Middle frontal gyrus (tissue), 1 donor: Measurements from ENCODE around the gene TTC28.
"Not testable (repeated sequence)": the region's sequence is repeated elsewhere in the genome, so short reads cannot be mapped to it uniquely, and the experiment has no call there.

ENCODE experiments used
- DNase-seq: peaks from one replicate; pipeline ENCODE4 v3.0.0-alpha.2; 2015; ENCODE audit warnings: low spot score; ENCODE audit errors: extremely low spot score

Gene TTC28

DNA sequence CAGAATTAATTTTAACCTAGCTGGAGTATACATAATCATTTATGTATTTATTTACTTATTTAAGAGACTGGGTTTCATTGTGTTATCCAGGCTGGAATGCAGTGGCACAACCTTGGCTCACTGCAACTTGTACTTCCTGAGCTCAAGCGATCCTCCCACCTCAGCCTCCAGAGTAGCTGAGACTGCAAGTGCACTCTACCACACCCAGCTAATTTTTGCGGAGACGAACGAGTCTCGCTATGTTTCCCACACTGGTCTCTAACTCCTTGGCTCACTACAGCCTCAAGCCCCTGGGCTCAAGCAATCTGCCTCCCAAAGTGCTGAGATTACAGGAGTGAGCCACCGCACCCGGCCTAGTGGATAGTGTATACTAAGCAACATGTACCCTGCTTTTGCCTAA lies 1.5 kb downstream of the TTC28 start:
- DNase-seq = not testable (repeated sequence)

DNA sequence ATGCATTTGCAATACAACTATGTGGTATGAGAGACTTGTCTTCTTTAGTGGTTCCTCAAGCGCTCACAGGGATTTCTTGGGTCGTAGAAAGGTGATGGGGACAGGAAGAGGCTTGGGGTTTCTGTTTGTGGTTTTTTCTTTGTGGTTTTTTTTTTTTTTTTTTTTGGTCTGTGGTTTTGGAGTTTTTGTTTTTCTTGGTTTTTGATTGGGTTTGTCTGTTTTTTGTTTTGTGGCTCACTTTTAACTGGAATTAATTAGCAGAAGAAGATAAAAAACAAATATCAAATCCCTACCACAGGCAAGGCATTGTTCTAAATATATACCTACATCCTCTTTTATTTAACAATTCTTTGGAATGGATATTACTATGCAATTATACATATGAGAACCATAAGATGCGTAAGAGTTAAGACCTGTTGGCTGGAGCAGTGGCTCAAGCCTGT lies 5.5 kb downstream of the TTC28 start:
- no peak for DNase-seq

DNA sequence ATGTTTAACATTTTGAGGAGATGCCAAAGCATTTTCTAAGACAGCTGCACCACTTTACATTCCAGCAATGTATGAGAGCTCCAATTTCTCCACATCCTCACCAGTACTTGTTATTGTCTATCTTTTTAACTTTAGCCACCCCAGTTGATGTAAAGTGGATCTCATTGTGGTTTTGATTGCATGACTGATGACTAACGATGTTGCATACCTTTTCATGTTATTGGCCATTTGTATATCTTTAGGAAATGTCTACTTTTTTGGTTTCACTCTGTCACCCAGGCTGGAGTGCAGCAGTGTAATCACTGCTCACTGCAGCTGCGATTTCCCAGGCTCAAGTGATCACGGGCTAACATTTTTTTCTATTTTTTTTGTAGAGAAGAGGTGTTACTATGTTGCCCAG lies 8.9 kb downstream of the TTC28 start:
- no peak for DNase-seq

DNA sequence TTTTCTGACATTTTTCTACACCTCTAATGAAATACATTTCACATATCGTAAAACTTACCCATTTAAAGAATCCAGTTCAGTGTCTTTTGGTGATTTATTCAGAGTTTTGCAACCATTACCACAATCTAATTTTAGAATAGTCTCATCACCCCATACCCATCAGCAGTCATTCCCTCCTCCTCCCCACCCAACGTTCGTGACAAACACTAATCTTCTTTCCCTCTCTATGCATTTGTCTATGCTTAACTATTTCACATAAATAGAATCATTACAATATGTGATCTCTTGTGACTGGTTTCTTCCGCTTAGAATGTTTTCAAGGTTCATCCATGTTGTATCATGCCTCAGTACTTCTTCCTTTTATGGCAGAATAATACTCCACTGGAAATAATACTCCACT lies 9.5 kb downstream of the TTC28 start:
- no peak for DNase-seq

DNA sequence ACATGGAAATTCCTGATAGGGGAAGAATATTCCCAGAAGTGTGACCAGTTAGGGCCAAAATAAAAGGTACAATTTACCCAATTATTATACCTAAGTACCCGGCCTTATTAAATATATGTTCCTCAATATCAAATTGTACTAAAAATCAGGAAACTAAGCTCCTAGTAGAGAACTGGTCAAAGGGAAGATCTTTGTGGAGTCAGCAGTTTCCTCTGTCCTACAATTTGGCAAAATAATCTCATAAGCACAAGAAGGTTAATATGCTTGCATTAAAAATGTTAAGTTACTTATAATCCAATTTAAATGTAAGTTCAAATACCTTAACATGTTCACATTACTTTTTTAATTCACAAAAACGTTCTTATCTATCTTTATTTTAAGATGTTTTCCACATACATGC lies 10.3 kb downstream of the TTC28 start:
- no peak for DNase-seq

DNA sequence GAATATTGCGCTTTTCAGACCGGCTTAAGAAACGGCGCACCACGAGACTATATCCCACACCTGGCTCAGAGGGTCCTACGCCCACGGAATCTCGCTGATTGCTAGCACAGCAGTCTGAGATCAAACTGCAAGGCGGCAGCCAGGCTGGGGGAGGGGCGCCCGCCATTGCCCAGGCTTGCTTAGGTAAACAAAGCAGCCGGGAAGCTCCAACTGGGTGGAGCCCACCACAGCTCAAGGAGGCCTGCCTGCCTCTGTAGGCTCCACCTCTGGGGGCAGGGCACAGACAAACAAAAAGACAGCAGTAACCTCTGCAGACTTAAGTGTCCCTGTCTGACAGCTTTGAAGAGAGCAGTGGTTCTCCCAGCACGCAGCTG lies 16.1 kb downstream of the TTC28 start:
- DNase-seq = not testable (repeated sequence)

DNA sequence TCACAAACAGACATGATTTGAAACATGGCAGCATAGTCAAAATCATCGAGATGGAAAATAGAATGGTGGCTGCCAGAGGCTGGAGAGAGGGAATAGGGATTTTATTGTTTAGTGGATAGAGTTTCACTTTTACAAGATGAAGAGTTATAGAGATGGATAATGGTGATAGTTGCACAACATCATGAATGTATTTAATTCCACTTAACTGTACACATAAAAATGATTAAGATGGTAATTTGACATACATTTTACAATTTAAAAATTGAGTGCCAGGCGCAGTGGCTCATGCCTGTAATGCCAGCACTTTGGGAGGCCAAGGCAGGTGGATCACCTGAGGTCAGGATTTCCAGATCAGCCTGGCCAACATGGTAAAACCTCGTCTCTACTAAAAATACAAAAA lies 21.2 kb downstream of the TTC28 start:
- no peak for DNase-seq

DNA sequence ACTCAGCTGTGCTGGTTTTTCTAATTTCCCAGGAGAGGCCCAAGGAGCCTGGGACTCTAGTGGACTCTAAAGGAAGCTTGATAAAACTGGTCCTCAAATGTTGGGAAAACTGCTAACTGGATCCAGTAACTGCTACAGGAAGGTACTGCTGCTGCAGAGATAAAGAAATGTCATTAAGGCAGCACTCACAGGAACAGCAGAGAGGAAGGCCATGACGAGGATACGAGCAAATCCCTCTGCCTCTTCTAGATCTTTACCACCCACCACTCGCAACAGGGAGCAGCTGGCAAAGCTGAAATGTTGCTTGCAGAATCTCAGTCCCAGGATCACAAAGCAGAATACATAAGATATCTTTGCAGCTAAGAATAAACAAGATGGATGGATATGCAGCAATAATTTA lies 23.5 kb downstream of the TTC28 start:
- DNase-seq = no peak

DNA sequence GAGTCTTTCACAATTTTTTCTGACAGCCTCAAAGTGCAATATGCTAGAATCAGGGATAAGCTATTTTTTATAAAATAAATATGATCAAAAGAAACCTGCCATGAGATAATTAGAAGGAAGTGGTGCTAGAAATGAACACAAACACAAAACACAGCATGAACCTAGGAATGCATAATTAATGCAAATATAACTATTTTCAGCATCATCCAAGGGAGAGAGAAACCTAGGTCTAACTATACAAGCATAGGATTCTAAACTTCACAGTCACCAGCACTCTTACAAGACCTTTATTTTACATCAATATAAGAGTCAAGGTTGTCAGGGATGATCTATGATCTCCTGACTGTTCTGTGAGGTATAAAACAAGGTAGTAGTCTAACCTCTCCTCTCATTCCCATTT lies 29.2 kb downstream of the TTC28 start:
- no peak for DNase-seq

DNA sequence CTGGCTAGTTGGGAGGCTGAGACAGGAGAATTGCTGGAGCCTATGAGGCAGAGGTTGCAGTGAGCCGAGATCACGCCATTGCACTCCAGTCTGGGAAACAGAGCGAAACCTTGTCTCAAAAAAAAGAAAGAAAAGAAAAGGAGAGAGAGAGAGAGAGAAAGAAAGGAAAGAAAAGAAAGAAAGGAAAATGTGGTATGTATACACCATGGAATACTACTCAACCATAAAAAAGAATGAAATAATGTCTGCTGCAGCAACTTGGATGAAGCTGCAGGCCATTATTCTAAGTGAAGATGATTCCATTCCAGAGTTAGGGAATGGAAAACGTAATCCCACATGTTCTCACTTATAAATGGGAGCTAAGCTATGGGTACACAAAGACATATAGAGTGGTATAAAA lies 30.8 kb downstream of the TTC28 start:
- DNase-seq = no peak

DNA sequence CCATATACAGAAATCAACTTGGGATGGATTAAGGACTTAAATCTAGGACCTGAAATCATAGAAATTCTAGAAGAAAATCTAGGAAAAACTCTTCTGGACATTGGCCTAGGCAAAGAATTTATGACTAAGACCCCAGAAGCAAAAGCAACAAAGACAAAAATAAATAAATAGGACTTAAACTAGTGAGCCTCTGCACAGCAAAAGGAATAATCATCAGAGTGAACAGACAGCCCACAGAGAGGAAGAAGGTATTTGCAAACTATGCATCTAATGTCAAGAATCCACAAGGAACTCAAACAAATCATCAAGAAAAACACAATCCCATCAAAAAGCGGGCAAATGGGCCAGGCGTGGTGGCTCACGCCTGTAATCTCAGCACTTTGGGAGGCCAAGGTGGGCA lies 32.4 kb downstream of the TTC28 start:
- no peak for DNase-seq

DNA sequence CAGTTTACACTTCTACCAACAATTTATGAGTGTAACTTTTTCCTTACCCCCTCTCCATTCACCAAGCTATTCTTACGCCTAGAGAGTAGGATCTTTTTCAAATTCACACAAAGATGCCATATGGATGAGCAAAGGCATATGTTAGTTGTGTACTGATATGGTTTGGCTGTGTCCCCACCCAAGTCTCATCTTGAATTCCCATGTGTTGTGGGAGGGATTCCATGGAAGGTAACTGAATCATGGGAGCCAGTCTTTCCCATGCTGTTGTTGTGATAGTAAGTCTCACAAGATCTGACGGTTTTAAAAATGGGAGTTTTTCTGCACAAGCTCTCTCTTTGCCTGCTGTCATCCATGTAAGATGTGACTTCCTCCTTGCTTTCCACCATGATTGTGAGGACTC lies 40.3 kb downstream of the TTC28 start:
- DNase-seq = no peak

DNA sequence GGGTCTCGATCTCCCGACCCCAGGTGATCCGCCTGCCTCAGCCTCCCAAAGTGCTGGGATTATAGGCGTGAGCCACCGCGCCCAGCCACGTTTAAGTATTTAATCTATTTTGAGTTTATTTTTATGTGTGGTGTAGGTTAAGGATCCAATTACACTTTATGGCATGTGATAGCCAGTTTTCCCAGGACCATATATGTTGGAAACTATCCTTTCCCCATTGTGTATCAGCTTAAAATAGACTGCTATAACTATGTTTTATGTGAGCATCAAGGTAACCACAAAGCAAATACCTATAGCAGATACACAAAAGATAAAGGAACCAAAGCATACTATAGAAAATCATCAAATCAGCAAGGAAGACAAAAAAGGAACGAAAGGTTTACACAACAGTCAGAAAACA lies 42.4 kb downstream of the TTC28 start:
- no peak for DNase-seq

DNA sequence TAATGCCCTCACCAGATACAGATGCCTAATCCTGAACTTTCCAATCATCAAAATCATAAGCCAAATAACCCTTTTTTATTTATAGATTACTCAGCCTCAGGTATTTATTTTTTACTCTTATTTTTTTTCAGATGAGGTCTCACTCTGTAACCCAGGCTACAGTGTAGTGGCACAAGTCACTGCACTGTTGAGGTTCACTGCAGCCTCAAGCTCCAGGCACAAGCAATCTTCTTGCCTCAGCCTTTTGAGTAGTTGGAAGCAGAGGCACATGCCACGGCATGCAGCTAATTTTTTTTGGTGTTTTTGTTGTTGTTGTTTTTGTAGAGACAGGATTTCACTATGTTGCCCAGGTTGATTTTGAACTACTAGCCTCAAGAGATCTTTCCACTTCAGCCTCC lies 49.5 kb downstream of the TTC28 start:
- no peak for DNase-seq

DNA sequence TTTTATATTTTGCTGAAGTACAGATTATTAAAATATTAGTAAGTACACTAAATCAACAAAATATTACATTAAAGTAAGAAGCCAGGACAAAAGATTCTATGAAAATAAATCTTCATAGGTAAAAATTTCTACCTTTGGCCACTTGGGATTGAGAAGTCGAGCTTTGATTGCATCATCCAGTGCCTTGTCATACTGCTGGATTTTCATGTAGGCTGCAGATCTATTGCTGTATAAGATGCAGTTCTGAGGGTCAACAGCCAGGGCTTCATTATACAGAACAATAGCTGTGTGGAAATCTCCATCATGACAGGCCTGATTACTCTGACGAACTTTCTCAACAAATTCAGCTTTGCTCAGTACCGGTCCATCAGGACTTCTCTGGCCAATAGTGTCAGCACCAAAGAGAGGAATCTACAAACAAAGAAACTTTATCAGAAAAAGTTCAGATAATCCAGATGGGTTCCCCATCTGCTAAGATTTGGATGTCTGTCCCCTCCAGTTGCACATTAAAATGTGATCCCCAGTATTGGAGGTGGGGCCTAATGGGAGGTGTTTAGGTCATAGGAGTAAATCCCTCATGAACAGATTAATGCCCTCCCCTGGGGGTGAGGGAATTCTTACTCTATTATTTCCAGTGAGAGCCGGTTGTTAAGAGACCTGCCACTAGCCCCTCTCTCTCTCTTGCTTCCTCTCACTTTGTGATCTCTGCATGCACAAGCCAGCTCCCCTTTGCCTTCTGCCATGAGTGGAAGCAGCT lies 50.0 kb downstream of the TTC28 start:
- no peak for DNase-seq

DNA sequence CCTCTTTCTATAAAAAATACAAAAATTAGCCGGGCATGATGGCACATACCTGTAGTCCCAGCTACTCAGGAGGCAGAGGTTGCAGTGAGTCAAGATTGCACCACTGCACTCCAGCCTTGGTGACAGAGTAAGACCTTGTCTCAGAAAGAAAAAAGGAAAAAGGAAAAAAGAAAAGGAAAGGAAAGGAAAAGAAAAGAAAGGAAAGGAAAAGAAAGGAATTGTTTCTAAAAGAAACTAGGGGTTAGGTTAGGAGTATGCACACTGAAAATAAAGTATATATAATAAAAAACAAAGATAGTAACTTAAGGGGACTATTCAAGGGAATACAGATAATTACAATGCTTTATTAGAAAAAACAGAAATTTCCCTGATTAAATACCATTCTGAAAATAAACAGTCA lies 50.9 kb downstream of the TTC28 start:
- no peak for DNase-seq

DNA sequence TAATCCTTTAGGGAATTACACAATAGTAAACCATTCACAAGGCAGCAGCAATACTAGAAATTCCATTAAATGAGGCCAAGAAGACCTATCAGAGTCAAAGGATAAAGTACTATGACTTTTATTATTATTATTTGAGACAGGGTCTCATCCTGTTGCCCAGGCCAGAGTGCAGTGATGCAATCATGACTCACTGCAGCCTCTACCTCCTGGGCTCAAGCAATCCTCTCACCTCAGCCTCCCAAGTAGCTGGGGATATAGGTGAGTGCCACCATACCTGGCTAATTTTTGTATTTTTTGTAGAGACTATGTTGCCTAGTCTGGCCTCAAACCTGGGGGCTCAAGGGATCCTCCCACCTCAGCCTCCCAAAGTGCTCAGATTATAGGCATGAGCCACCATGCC lies 51.8 kb downstream of the TTC28 start:
- no peak for DNase-seq

DNA sequence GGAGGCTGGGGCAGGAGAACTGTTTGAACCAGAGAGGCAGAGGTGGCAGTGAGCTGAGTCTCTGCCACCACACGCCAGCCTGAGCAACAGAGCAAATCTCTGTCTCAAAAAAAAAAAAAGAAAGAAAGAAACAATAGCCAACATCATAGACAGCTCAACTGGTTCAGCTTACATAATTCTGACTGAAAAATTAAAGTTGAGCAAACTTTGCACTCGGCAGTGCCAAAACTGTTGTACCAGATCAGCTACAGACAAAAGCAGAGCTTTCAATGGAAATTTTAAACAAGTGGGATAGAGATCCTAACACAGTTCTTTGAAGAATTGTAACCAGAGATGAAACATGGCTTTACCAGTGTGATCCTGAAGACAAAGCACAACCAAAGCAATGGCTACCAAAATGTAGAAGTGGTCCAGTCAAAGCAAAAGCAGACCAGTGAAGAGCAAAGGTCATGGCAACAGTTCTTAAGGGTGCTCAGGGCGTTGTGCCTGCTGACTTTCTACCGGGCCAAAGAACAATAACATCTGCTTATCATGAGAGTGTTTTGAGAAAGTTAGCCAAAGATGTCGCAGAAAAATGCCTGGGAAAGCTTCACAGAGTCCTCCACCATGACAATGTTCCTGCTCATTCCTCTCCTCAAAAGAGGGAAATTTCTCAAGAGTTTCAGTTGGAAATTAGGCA lies 59.3 kb downstream of the TTC28 start:
- no peak for DNase-seq

DNA sequence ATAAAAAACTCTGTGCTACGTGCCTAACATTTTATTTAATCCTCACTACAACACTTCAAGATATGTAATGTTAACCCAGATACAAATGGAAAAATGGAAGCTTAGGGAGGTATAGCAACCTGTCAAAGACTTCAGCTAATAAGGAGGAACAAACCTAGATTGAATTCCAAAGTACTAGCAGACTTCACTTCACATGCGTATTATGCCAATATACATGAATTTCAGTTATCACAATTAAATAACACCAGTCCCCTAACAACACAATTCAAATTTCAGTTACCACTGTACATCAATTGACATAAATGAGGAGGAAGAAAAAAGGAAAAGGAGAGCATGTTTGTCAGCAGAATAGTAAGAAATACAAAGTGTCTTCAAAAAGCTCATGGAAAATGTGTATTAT lies 60.4 kb downstream of the TTC28 start:
- no peak for DNase-seq

DNA sequence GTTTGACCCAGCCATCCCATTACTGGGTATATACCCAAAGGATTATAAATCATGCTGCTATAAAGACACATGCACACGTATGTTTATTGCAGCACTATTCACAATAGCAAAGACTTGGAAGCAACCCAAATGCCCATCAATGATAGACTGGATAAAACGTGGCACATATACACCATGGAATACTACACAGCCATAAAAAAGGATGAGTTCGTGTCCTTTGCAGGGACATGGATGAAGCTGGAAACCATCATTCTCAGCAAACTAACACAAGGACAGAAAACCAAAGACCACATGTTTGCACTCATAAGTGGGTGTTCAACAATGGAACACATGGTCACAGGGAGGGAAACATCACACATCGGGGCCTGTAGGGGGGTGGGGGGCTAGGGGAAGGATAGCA lies 64.2 kb downstream of the TTC28 start:
- DNase-seq = not testable (repeated sequence)

DNA sequence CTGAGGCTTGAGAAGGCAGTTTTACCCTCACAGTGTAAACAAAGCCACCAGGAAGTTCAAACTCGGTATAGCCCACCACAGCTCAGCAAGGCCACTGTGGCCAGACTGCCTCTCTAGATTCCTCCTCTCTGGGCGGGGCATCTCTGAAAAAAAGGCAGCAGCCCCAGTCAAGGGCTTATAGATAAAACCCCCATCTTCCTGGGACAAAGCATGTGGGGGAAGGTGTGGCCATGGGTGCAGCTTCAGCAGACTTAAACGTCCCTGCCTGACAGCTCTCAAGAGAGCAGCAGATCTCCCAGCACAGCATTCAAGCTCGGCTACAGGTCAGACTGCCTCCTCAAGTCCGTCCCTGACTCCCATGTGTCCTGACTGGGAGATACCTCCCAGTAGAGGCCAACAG lies 69.7 kb downstream of the TTC28 start:
- no peak for DNase-seq

DNA sequence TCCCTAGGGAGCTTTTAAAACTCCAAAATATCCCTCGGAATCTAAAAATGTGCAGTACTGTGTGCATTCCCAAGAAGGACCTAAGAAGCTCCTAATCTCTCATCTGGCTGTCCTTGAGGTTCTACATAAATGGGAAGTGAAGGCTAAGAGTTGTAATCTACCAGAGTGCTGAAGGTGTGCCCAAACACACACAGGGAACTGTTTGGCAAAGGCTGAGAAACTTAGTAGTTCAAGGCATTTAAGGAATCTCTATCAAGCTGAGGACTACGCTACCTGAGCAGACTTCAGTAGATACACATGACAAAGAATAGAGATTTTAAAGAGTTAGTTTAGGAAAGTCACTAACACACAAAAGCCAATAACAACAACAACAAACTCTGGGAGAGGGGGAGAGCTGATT lies 71.1 kb downstream of the TTC28 start:
- DNase-seq = no peak

DNA sequence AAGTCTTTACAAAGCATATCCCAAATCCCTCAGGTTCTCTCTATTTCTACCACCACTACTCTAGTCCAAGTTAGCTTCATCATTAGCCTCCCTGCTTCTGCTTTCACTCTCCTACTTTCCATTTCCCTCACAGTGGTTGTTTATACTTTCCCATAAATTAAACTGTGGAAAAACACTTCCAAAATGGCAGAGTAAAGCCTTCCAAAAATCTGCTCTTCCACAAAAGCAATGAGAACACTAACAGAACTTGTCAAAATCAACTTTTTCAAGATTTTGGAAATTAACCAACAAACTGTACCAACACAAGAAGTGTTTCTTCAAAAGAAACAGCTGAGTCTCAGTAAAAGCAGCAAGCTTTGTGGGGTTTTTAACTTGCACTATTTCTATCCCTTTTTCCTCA lies 71.8 kb downstream of the TTC28 start:
- DNase-seq = no peak
